H9 (cell line): ENCODE data around the gene B3GALT4. TPM values are rescaled to one million over a fixed set of nuclear protein-coding genes. Genes with fewer than 3 reads are reported as not detected.

Experiments used
- DNase-seq: peaks from one replicate; pipeline ENCODE4 v3.0.0-alpha.2; 2017
- H2AFZ ChIP-seq: one replicate; pipeline ENCODE4 v1.6.1; 2013; ENCODE audit warnings: mild to moderate bottlenecking, low read length, control low read depth, moderate library complexity
- H2AK5ac ChIP-seq: 2 replicates; pipeline ENCODE4 v1.6.1; 2013; ENCODE audit warnings: low read length, control low read depth, mixed read lengths; ENCODE audit not compliant: insufficient read length
- H2BK120ac ChIP-seq: one replicate; pipeline ENCODE4 v1.6.1; 2013; ENCODE audit warnings: low read depth, mild to moderate bottlenecking, low read length, control low read depth, inconsistent platforms; ENCODE audit not compliant: poor library complexity, severe bottlenecking
- H2BK12ac ChIP-seq: 2 replicates; pipeline ENCODE4 v1.6.1; 2013; ENCODE audit warnings: low read length, control low read depth, mixed read lengths, low read depth; ENCODE audit not compliant: insufficient read length
- H2BK15ac ChIP-seq: 2 replicates; pipeline ENCODE4 v1.6.1; 2013; ENCODE audit warnings: low read depth, low read length, control low read depth
- H2BK20ac ChIP-seq: one replicate; pipeline ENCODE4 v1.6.1; 2013; ENCODE audit warnings: low read depth, mild to moderate bottlenecking, low read length, control low read depth, inconsistent platforms; ENCODE audit not compliant: poor library complexity, severe bottlenecking
- H2BK5ac ChIP-seq: 2 replicates; pipeline ENCODE4 v1.6.1; 2013; ENCODE audit warnings: low read length, control low read depth, mixed read lengths; ENCODE audit not compliant: insufficient read length
- H3K14ac ChIP-seq: 2 replicates; pipeline ENCODE4 v1.6.1; 2013; ENCODE audit warnings: low read length, control low read depth; ENCODE audit not compliant: insufficient read depth
- H3K18ac ChIP-seq: 2 replicates; pipeline ENCODE4 v1.6.1; 2013; ENCODE audit warnings: low read depth, mild to moderate bottlenecking, mixed read lengths, low read length, control low read depth; ENCODE audit not compliant: insufficient read length
- H3K23ac ChIP-seq: 2 replicates; pipeline ENCODE4 v1.6.1; 2013; ENCODE audit warnings: low read length, control low read depth, mixed read lengths, low read depth; ENCODE audit not compliant: insufficient read length
- H3K23me2 ChIP-seq: 2 replicates; pipeline ENCODE4 v1.6.1; 2013; ENCODE audit warnings: low read depth, mild to moderate bottlenecking, mixed read lengths, low read length, control low read depth; ENCODE audit not compliant: insufficient read length, poor library complexity, severe bottlenecking
- H3K27ac ChIP-seq: 2 replicates; pipeline ENCODE4 v1.5.1; 2013; ENCODE audit warnings: low read length, control low read depth, mixed read lengths, low read depth; ENCODE audit not compliant: insufficient read length
- H3K27me3 ChIP-seq: 2 replicates; pipeline ENCODE4 v1.6.1; 2013; ENCODE audit warnings: low read length, control low read depth, inconsistent platforms; ENCODE audit not compliant: insufficient read depth
- H3K4ac ChIP-seq: 2 replicates; pipeline ENCODE4 v1.6.1; 2013; ENCODE audit warnings: low read depth, mild to moderate bottlenecking, control low read depth, inconsistent platforms, low read length, moderate library complexity
- H3K4me1 ChIP-seq: 2 replicates; pipeline ENCODE4 v1.6.1; 2013; ENCODE audit warnings: low read length, control low read depth, inconsistent platforms; ENCODE audit not compliant: insufficient read depth
- H3K4me2 ChIP-seq: 2 replicates; pipeline ENCODE4 v1.6.1; 2013; ENCODE audit warnings: low read length, control low read depth, mixed read lengths; ENCODE audit not compliant: insufficient read length, insufficient read depth
- H3K56ac ChIP-seq: 2 replicates; pipeline ENCODE4 v1.6.1; 2013; ENCODE audit warnings: low read depth, mild to moderate bottlenecking, mixed read lengths, low read length, control low read depth; ENCODE audit not compliant: insufficient read length
- H3K79me1 ChIP-seq: 2 replicates; pipeline ENCODE4 v1.6.1; 2013; ENCODE audit warnings: low read depth, mild to moderate bottlenecking, moderate library complexity, low read length, control low read depth, inconsistent platforms; ENCODE audit not compliant: insufficient read depth, poor library complexity, severe bottlenecking
- H3K79me2 ChIP-seq: 2 replicates; pipeline ENCODE4 v1.6.1; 2013; ENCODE audit warnings: low read length, control low read depth, inconsistent platforms; ENCODE audit not compliant: insufficient read depth
- H3K9ac ChIP-seq: 2 replicates; pipeline ENCODE4 v1.6.1; 2013; ENCODE audit warnings: low read length, control low read depth, mixed read lengths; ENCODE audit not compliant: insufficient read length; ENCODE audit errors: extremely low read depth
- H3K9me3 ChIP-seq: one replicate; pipeline ENCODE4 v1.6.1; 2013; ENCODE audit warnings: low read depth, low read length, inconsistent platforms; ENCODE audit not compliant: control insufficient read depth
- H3T11ph ChIP-seq: one replicate; pipeline ENCODE4 v1.6.1; 2013; ENCODE audit warnings: mild to moderate bottlenecking, low read length, control low read depth, inconsistent platforms
- H4K20me1 ChIP-seq: one replicate; pipeline ENCODE4 v1.6.1; 2013; ENCODE audit not compliant: control insufficient read depth, insufficient read length, insufficient read depth
- H4K5ac ChIP-seq: 2 replicates; pipeline ENCODE4 v1.6.1; 2013; ENCODE audit warnings: low read depth, mild to moderate bottlenecking, mixed read lengths, low read length, control low read depth; ENCODE audit not compliant: insufficient read length
- H4K8ac ChIP-seq: replicated peaks from 2 replicates; pipeline ENCODE4 v1.6.1; 2013; ENCODE audit warnings: low read length, control low read depth, mixed read lengths, low read depth; ENCODE audit not compliant: insufficient read length
- H4K91ac ChIP-seq: 2 replicates; pipeline ENCODE4 v1.6.1; 2013; ENCODE audit warnings: low read depth, mild to moderate bottlenecking, moderate library complexity, mixed read lengths, low read length, control low read depth; ENCODE audit not compliant: insufficient read length
- H3K27ac Mint-ChIP-seq, 3 experiments: 2 replicates in 2 of 3; 3 replicates in 1 of 3; pipeline ENCODE4 v1.8.0; 2020 to 2021; ENCODE audit warnings: mixed read lengths in 3 of 3, mild to moderate bottlenecking in 1 of 3, moderate library complexity in 1 of 3
- H3K27me3 Mint-ChIP-seq: 2 replicates; pipeline ENCODE4 v1.8.0; 2021; ENCODE audit warnings: low read depth, mild to moderate bottlenecking, moderate library complexity, mixed read lengths
- H3K36me3 Mint-ChIP-seq, 3 experiments: 2 replicates in 2 of 3; 3 replicates in 1 of 3; pipeline ENCODE4 v1.8.0; 2020 to 2021; ENCODE audit warnings: low read depth in 3 of 3, mixed read lengths in 3 of 3; ENCODE audit not compliant: insufficient read depth in 1 of 3
- H3K4me1 Mint-ChIP-seq, 2 experiments: 2 replicates each; pipeline ENCODE4 v1.8.0; 2020; ENCODE audit warnings: mixed read lengths in 2 of 2
- H3K4me3 Mint-ChIP-seq, 2 experiments: 2 replicates in 1 of 2; 3 replicates in 1 of 2; pipeline ENCODE4 v1.8.0; 2020 to 2021; ENCODE audit warnings: mild to moderate bottlenecking in 2 of 2, mixed read lengths in 2 of 2, moderate library complexity in 1 of 2
- H3K9me3 Mint-ChIP-seq, 2 experiments: 2 replicates in 1 of 2; 3 replicates in 1 of 2; pipeline ENCODE4 v1.8.0; 2020; ENCODE audit warnings: mild to moderate bottlenecking in 2 of 2, mixed read lengths in 2 of 2, moderate library complexity in 1 of 2
- CTCF ChIP-seq: fragments of 200-600 bp; sonication (generic); conservative IDR thresholded peaks from 3 replicates; pipeline ENCODE4 v1.8.0; 2021; ENCODE audit warnings: antibody characterized with exemption, mild to moderate bottlenecking
- WGBS: extraction: QIAGEN DNeasy Blood & Tissue Kit; methylation state at CpG from one replicate; pipeline ENCODE4 v1.1.7; 2013; ENCODE audit warnings: missing lambda C conversion rate, low lambda C conversion rate, mixed read lengths; ENCODE audit not compliant: insufficient read length; ENCODE audit errors: extremely low coverage; 5-methylcytosine and 5-hydroxymethylcytosine counted together
- total RNA-seq: library from RNA; stranded (reverse); gene quantifications from 2 replicates; pipeline ENCODE4 v1.2.1, GENCODE V29; 2021

The B3GALT4 gene
- total RNA-seq, 1 experiment from 2014 or later: 3.2 TPM

GRCh38 chr6:33289784-33290315 lies 12.9 kb downstream of the B3GALT4 start:
- peak overlapping the region; percentile 88 to 97 (median 97); a peak in 5 of 7 replicates for H3K27ac Mint-ChIP-seq
- H4K20me1 ChIP-seq: no peaks in the 10 kb centered on the region
- H3K56ac ChIP-seq: no peak overlapping the region
- H2BK15ac ChIP-seq: no peak overlapping the region
- H3K4me1 ChIP-seq: no peaks in the 10 kb centered on the region; the same call in 1 of the 2 replicates
- no peak overlapping the region for H2AFZ ChIP-seq
- H3K36me3 Mint-ChIP-seq: peaks cover 29 to 75% (median 54%) of the 10 kb centered on the region in 3 experiments
- peak overlapping the region; percentile 53 for H3K9ac ChIP-seq
- no peak overlapping the region for H3K18ac ChIP-seq
- H2BK20ac ChIP-seq: no peak overlapping the region
- peak overlapping the region; percentile 74 for H3K4me2 ChIP-seq
- no peaks in the 10 kb centered on the region for H3K9me3 Mint-ChIP-seq
- H3K4ac ChIP-seq: no peak overlapping the region
- H3K79me2 ChIP-seq: peaks cover 7% of the 10 kb centered on the region; the same call in 1 of the 2 replicates
- no peak overlapping the region for H4K5ac ChIP-seq
- H3K79me1 ChIP-seq: peaks cover 8% of the 10 kb centered on the region
- no CpG with 5 or more reads among the region's 14 CpGs for WGBS
- H2AK5ac ChIP-seq: no peak overlapping the region
- H3K4me3 Mint-ChIP-seq: peak overlapping the region; percentile 99 to 100
- H3K27me3 Mint-ChIP-seq: no peaks in the 10 kb centered on the region; the same call in 1 of the 2 replicates
- H2BK120ac ChIP-seq: no peak overlapping the region
- peaks cover 12% of the 10 kb centered on the region for H3K23me2 ChIP-seq
- DNase-seq: no peak
- no peak overlapping the region for H3T11ph ChIP-seq
- no peak overlapping the region for H2BK5ac ChIP-seq
- no peaks in the 10 kb centered on the region for H3K27me3 ChIP-seq
- no peaks in the 10 kb centered on the region for H3K9me3 ChIP-seq
- TF ChIP-seq CTCF: no peak
- no peak overlapping the region for H2BK12ac ChIP-seq
- no peak overlapping the region for H4K8ac ChIP-seq
- H3K23ac ChIP-seq: no peak overlapping the region
- peaks cover 7 to 20% of the 10 kb centered on the region in 2 experiments for H3K4me1 Mint-ChIP-seq
- no peak overlapping the region for H3K27ac ChIP-seq
- no peak overlapping the region for H4K91ac ChIP-seq
- no peak overlapping the region for H3K14ac ChIP-seq
